Measurements from ENCODE around the gene IL17B.

DNA sequence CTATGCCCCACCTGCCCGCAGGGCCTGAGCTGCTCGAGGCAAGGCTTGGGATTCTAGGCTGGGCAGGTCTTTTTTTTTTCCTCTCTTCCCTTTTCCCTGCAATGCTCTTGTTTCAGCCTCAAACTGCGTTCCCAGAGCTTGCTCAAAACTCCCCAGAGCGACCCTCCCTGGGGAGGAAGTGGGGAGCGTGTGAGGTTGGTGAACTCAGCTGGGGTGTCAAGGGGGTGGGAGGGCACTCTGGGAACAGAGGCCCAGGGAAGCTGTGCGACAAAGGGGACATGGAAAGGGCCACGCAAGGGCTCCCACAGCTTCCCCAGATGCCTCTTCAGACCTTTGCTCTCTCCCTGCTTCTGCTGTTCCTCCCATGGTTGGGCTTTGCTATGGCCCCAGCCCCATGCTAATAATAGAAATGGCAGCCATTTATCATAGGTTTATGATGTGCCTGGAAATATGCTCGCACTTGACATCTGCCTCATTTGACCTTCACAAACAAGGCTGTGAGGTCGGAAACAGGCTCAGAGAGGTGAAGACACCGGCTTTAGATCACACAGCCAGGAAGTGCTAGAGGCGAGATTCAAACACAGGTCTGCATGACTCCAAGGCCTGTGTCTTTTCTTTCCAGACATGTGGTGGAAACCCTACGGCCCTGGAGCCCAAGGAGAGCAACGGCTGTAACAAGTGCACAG is 40.9 kb upstream of the IL17B start:
- TF ChIP-seq, protein P1, sequence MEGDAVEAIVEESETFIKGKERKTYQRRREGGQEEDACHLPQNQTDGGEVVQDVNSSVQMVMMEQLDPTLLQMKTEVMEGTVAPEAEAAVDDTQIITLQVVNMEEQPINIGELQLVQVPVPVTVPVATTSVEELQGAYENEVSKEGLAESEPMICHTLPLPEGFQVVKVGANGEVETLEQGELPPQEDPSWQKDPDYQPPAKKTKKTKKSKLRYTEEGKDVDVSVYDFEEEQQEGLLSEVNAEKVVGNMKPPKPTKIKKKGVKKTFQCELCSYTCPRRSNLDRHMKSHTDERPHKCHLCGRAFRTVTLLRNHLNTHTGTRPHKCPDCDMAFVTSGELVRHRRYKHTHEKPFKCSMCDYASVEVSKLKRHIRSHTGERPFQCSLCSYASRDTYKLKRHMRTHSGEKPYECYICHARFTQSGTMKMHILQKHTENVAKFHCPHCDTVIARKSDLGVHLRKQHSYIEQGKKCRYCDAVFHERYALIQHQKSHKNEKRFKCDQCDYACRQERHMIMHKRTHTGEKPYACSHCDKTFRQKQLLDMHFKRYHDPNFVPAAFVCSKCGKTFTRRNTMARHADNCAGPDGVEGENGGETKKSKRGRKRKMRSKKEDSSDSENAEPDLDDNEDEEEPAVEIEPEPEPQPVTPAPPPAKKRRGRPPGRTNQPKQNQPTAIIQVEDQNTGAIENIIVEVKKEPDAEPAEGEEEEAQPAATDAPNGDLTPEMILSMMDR (IDR thresholded peaks at IDR 0.05), result no peak
- TF ChIP-seq POLR2A (IDR thresholded peaks at IDR 0.05), result no peak

All from esophagus squamous epithelium (tissue), 4 donors.